Kidney (tissue), 14 donors: ENCODE results near the gene PCMT1. TPM values are rescaled to one million over a fixed set of nuclear protein-coding genes. Genes with fewer than 3 reads are reported as not detected.

Source experiments
- DNase-seq, 5 donors: peaks; one replicate each; pipeline ENCODE4 v3.0.0-alpha.2; 2013 to 2020
- FAIRE-seq: peaks from 2 replicates; lab custom pipeline; 2012; peaks lifted over from hg19 to GRCh38; lab: Jason Lieb, UNC
- H3K27ac ChIP-seq, 2 donors: one replicate each; pipeline ENCODE4 v1.7.0; 2013; ENCODE audit warnings: low read depth in 2 of 2, low read length in 2 of 2, inconsistent platforms in 1 of 2
- H3K27me3 ChIP-seq: one replicate; pipeline ENCODE4 v1.7.1; 2013; ENCODE audit warnings: low read length, inconsistent platforms; ENCODE audit not compliant: control insufficient read depth, insufficient read depth
- H3K36me3 ChIP-seq, 3 donors: one replicate each; pipeline versions ENCODE4 v1.7.0 to v1.7.1; 2013; ENCODE audit warnings: low read length in 3 of 3, control low read depth in 1 of 3, inconsistent platforms in 1 of 3; ENCODE audit not compliant: insufficient read depth in 3 of 3, control insufficient read depth in 2 of 3
- H3K4me1 ChIP-seq, 3 donors: one replicate each; pipeline versions ENCODE4 v1.7.0 to v1.7.1; 2013; ENCODE audit warnings: low read length in 3 of 3, inconsistent platforms in 1 of 3, low read depth in 1 of 3; ENCODE audit not compliant: control insufficient read depth in 2 of 3, insufficient read depth in 2 of 3
- H3K4me3 ChIP-seq, 3 donors: one replicate each; pipeline versions ENCODE4 v1.7.0 to v1.8.1; 2013; ENCODE audit warnings: low read length in 3 of 3, control low read depth in 1 of 3, inconsistent platforms in 1 of 3
- H3K9ac ChIP-seq, 3 donors: one replicate each; pipeline versions ENCODE4 v1.7.0 to v1.7.1; 2013; ENCODE audit warnings: low read length in 3 of 3, control low read depth in 1 of 3, inconsistent platforms in 1 of 3
- H3K9me3 ChIP-seq, 3 donors: one replicate each; pipeline versions ENCODE4 v1.7.0 to v1.7.1; 2013; ENCODE audit warnings: low read length in 3 of 3, control low read depth in 1 of 3, inconsistent platforms in 1 of 3; ENCODE audit not compliant: control insufficient read depth in 2 of 3, insufficient read depth in 1 of 3
- CTCF ChIP-seq: IDR thresholded peaks from 3 replicates; pipeline ENCODE4 v1.5.1; 2012; ENCODE audit warnings: mild to moderate bottlenecking, moderate library complexity, borderline replicate concordance; ENCODE audit not compliant: insufficient read depth; ENCODE audit errors: extremely low read depth
- intact Hi-C: fragments of 100-400 bp; cut with DNase I; formaldehyde crosslinking; loops from one replicate; pipeline ENCODE4 v1.11.1; 2022
- polyA plus RNA-seq: library from polyadenylated mRNA; stranded (reverse); fragments of 350-450 nt; fragmentation: Illumina TruSeq; extraction: RNeasy Lipid Tissue Mini Kit (QIAGEN cat#74804); gene quantifications from one replicate; pipeline ENCODE4 v1.2.3, GENCODE V29; 2014; ENCODE audit warnings: low read depth, low replicate concordance; ENCODE audit not compliant: insufficient read depth
- total RNA-seq: library from RNA; stranded (reverse); fragmentation: NEBNext Ultra II Directional; extraction: Animal tissue kit (Norgen Biotek cat#: 25700); gene quantifications from one replicate; pipeline ENCODE4 v1.2.1, GENCODE V29; 2021
- donor health status: control.
- donor health status: control.
- donor health status: control.
- donor health status: control.
- donor health status: control.
- donor health status: DM: yes; HTN: yes; CAD: no.
- donor health status: Normal renal cell carcinoma (clear cell type).

PCMT1 gene
- total and polyA plus RNA-seq, 2 donors from 2014 or later, result 62.8 to 71.2 TPM

- peaks cover 0 to 2% (median 0%) of the 10 kb centered on the region in 3 donors for H3K4me1 ChIP-seq
- peaks cover 0 to 4% (median 0%) of the 10 kb centered on the region in 3 donors for H3K36me3 ChIP-seq
- no peak for FAIRE-seq
- no peak for DNase-seq
- H3K9ac ChIP-seq, result no peak overlapping the region
- no peaks in the 10 kb centered on the region for H3K9me3 ChIP-seq
- intact Hi-C loops, result no loop called here
- H3K27ac ChIP-seq, result no peak overlapping the region
- no peaks in the 10 kb centered on the region for H3K27me3 ChIP-seq
- TF ChIP-seq CTCF, result no peak
- H3K4me3 ChIP-seq, result no peak overlapping the region
Observed at GRCh38 chr6:149854532-149854931, 105.0 kb downstream of the PCMT1 start.

GRCh38 chr6:149855040-149855654 is 105.6 kb downstream of the PCMT1 start:
- no peak for TF ChIP-seq CTCF
- Histone ChIP-seq H3K27ac (no peak overlapping the region), H3K4me1 (no peaks in the 10 kb centered on the region), H3K9me3 (no peaks in the 10 kb centered on the region), H3K4me3 (no peak overlapping the region), H3K27me3 (no peaks in the 10 kb centered on the region), H3K36me3 (peaks cover 0 to 4% (median 0%) of the 10 kb centered on the region in 3 donors), H3K9ac (no peak overlapping the region)
- DNase-seq (no peak), FAIRE-seq (no peak)
- intact Hi-C loops, result no loop called here

GRCh38 chr6:149855741-149856140 is 106.2 kb downstream of the PCMT1 start:
- H3K27me3 ChIP-seq, result no peaks in the 10 kb centered on the region
- no peak for TF ChIP-seq CTCF
- H3K36me3 ChIP-seq, result peaks cover 0 to 3% (median 0%) of the 10 kb centered on the region in 3 donors
- H3K9me3 ChIP-seq, result no peaks in the 10 kb centered on the region
- peaks cover 0 to 5% (median 3%) of the 10 kb centered on the region in 3 donors for H3K4me1 ChIP-seq
- H3K4me3 ChIP-seq, result no peak overlapping the region
- FAIRE-seq (no peak), DNase-seq (no peak)
- H3K27ac ChIP-seq, result no peak overlapping the region
- H3K9ac ChIP-seq, result no peak overlapping the region
- intact Hi-C loops, result no loop called here
